Naive B cell (primary cell): ENCODE data around the gene HEBP1. TPM values are rescaled to one million over a fixed set of nuclear protein-coding genes. Genes with fewer than 3 reads are reported as not detected.
A peak's percentile ranks its signal among the peaks of the same experiment; 100 is the strongest.

Experiments used
- ATAC-seq, 2 donors: fragments of 150-1000 bp; cut with Tn5 transposase; 2 replicates each; pipeline ENCODE4 v1.10.0; 2021; ENCODE audit warnings: low read depth in 2 of 2, mild to moderate bottlenecking in 2 of 2, moderate library complexity in 2 of 2
- DNase-seq: peaks from one replicate; pipeline ENCODE4 v3.0.0; 2022
- H3K27ac Mint-ChIP-seq, 6 donors: one replicate each; pipeline ENCODE4 v1.8.0; 2020 to 2022; ENCODE audit warnings: mild to moderate bottlenecking in 6 of 6, mixed read lengths in 6 of 6, moderate library complexity in 5 of 6, inconsistent platforms in 2 of 6
- H3K27me3 Mint-ChIP-seq, 3 donors: one replicate each; pipeline ENCODE4 v1.8.0; 2021 to 2022; ENCODE audit warnings: mixed read lengths in 3 of 3, mild to moderate bottlenecking in 1 of 3
- H3K36me3 Mint-ChIP-seq, 2 donors: one replicate each; pipeline ENCODE4 v1.8.0; 2020 to 2022; ENCODE audit warnings: mixed read lengths in 2 of 2, inconsistent platforms in 1 of 2, mild to moderate bottlenecking in 1 of 2
- H3K4me1 Mint-ChIP-seq, 3 donors: one replicate each; pipeline ENCODE4 v1.8.0; 2020 to 2022; ENCODE audit warnings: mixed read lengths in 3 of 3, inconsistent platforms in 1 of 3, mild to moderate bottlenecking in 1 of 3, moderate library complexity in 1 of 3
- H3K4me3 Mint-ChIP-seq, 8 donors: one replicate each; pipeline ENCODE4 v1.8.0; 2020 to 2022; ENCODE audit warnings: mild to moderate bottlenecking in 8 of 8, mixed read lengths in 8 of 8, moderate library complexity in 8 of 8, inconsistent platforms in 2 of 8
- H3K9me3 Mint-ChIP-seq, 7 donors: one replicate each; pipeline ENCODE4 v1.8.0; 2020 to 2022; ENCODE audit warnings: mixed read lengths in 7 of 7, mild to moderate bottlenecking in 5 of 7, inconsistent platforms in 2 of 7, moderate library complexity in 1 of 7
- polyA plus RNA-seq, 6 donors: library from polyadenylated mRNA; unstranded; fragments of 300-500 nt; fragmentation: Illumina TruSeq; gene quantifications; one replicate each; pipeline ENCODE4 v1.2.3, GENCODE V29; 2021; ENCODE audit warnings: low read depth in 6 of 6

Gene HEBP1
- polyA plus RNA-seq, 6 donors from 2014 or later = 20.2 to 37.3 (median 23.4) TPM

GRCh38 chr12:13033476-13033875, 33.4 kb upstream of the HEBP1 start:
- Mint-ChIP-seq H3K4me3 (no peak overlapping the region), H3K4me1 (no peaks in the 10 kb centered on the region), H3K27me3 (no peaks in the 10 kb centered on the region), H3K36me3 (no peaks in the 10 kb centered on the region), H3K9me3 (no peaks in the 10 kb centered on the region), H3K27ac (no peak overlapping the region)
- DNase-seq (no peak), ATAC-seq (no peak)

- Mint-ChIP-seq H3K36me3 (no peaks in the 10 kb centered on the region), H3K4me1 (no peaks in the 10 kb centered on the region), H3K4me3 (no peak overlapping the region), H3K9me3 (no peaks in the 10 kb centered on the region), H3K27me3 (no peaks in the 10 kb centered on the region), H3K27ac (no peak overlapping the region)
- no peak for ATAC-seq
- DNase-seq = no peak
Observed at GRCh38 chr12:13032164-13032563, 32.1 kb upstream of the HEBP1 start.

- Mint-ChIP-seq H3K27me3 (peaks cover 0 to 6% (median 0%) of the 10 kb centered on the region in 3 donors), H3K36me3 (no peaks in the 10 kb centered on the region), H3K4me3 (no peak overlapping the region), H3K27ac (no peak overlapping the region), H3K9me3 (no peaks in the 10 kb centered on the region), H3K4me1 (no peaks in the 10 kb centered on the region)
- ATAC-seq (no peak), DNase-seq (no peak)
Observed at GRCh38 chr12:13030541-13031291, 30.7 kb upstream of the HEBP1 start.

- no peaks in the 10 kb centered on the region for H3K9me3 Mint-ChIP-seq
- DNase-seq = no peak
- peaks cover 0 to 11% (median 0%) of the 10 kb centered on the region in 3 donors for H3K27me3 Mint-ChIP-seq
- no peaks in the 10 kb centered on the region for H3K36me3 Mint-ChIP-seq
- peaks cover 0 to 5% (median 5%) of the 10 kb centered on the region in 3 donors for H3K4me1 Mint-ChIP-seq
- no peak overlapping the region for H3K27ac Mint-ChIP-seq
- no peak for ATAC-seq
- no peak overlapping the region for H3K4me3 Mint-ChIP-seq
Observed at GRCh38 chr12:13028825-13029570, 28.9 kb upstream of the HEBP1 start.

GRCh38 chr12:13027508-13027907, 27.4 kb upstream of the HEBP1 start:
- H3K4me1 Mint-ChIP-seq = peaks cover 0 to 5% (median 5%) of the 10 kb centered on the region in 3 donors
- ATAC-seq (no peak), DNase-seq (no peak)
- H3K36me3 Mint-ChIP-seq = no peaks in the 10 kb centered on the region
- no peak overlapping the region for H3K4me3 Mint-ChIP-seq
- H3K9me3 Mint-ChIP-seq = no peaks in the 10 kb centered on the region
- H3K27me3 Mint-ChIP-seq = peaks cover 0 to 11% (median 0%) of the 10 kb centered on the region in 3 donors
- H3K27ac Mint-ChIP-seq = peak overlapping the region in 1 of 6 donors; percentile 52

- Mint-ChIP-seq H3K36me3 (no peaks in the 10 kb centered on the region), H3K4me1 (peaks cover 0 to 5% (median 5%) of the 10 kb centered on the region in 3 donors), H3K4me3 (no peak overlapping the region), H3K27ac (no peak overlapping the region), H3K27me3 (peaks cover 0 to 11% (median 0%) of the 10 kb centered on the region in 3 donors), H3K9me3 (no peaks in the 10 kb centered on the region)
- ATAC-seq = no peak
- DNase-seq = no peak
Observed at GRCh38 chr12:13027032-13027431, 27.0 kb upstream of the HEBP1 start.

GRCh38 chr12:13026286-13026685, 26.2 kb upstream of the HEBP1 start:
- no peak for ATAC-seq
- H3K9me3 Mint-ChIP-seq = no peaks in the 10 kb centered on the region
- H3K4me1 Mint-ChIP-seq = peaks cover 0 to 5% (median 5%) of the 10 kb centered on the region in 3 donors
- H3K27me3 Mint-ChIP-seq = peaks cover 0 to 11% (median 0%) of the 10 kb centered on the region in 3 donors
- H3K36me3 Mint-ChIP-seq = no peaks in the 10 kb centered on the region
- H3K4me3 Mint-ChIP-seq = no peak overlapping the region
- no peak overlapping the region for H3K27ac Mint-ChIP-seq
- no peak for DNase-seq

GRCh38 chr12:13024531-13024916, 24.5 kb upstream of the HEBP1 start:
- no peak overlapping the region for H3K27ac Mint-ChIP-seq
- H3K4me1 Mint-ChIP-seq = peaks cover 0 to 5% (median 5%) of the 10 kb centered on the region in 3 donors
- no peak overlapping the region for H3K4me3 Mint-ChIP-seq

GRCh38 chr12:13023811-13024530, 23.9 kb upstream of the HEBP1 start:
- DNase-seq (no peak), ATAC-seq (peak in 1 of 2 donors; percentile 30)
- Mint-ChIP-seq H3K4me3 (no peak overlapping the region), H3K27ac (no peak overlapping the region), H3K27me3 (peaks cover 0 to 11% (median 5%) of the 10 kb centered on the region in 3 donors), H3K9me3 (no peaks in the 10 kb centered on the region), H3K36me3 (no peaks in the 10 kb centered on the region), H3K4me1 (peaks cover 0 to 5% (median 5%) of the 10 kb centered on the region in 3 donors)

More at GRCh38 chr12:13024531-13024916, 24.5 kb upstream of the HEBP1 start:
- no peak for ATAC-seq
- no peak for DNase-seq
- Mint-ChIP-seq H3K27me3 (peaks cover 0 to 11% (median 3%) of the 10 kb centered on the region in 3 donors), H3K9me3 (no peaks in the 10 kb centered on the region), H3K36me3 (no peaks in the 10 kb centered on the region)

GRCh38 chr12:13022851-13023271, 22.8 kb upstream of the HEBP1 start:
- no peaks in the 10 kb centered on the region for H3K36me3 Mint-ChIP-seq

GRCh38 chr12:13011098-13011497, 11.0 kb upstream of the HEBP1 start:
- DNase-seq (no peak), ATAC-seq (no peak)
- Mint-ChIP-seq H3K9me3 (no peaks in the 10 kb centered on the region), H3K4me3 (no peak overlapping the region), H3K4me1 (no peaks in the 10 kb centered on the region), H3K27me3 (peaks cover 0 to 9% (median 6%) of the 10 kb centered on the region in 3 donors), H3K36me3 (no peaks in the 10 kb centered on the region), H3K27ac (no peak overlapping the region)

More at GRCh38 chr12:13022851-13023271, 22.8 kb upstream of the HEBP1 start:
- DNase-seq = no peak
- no peak for ATAC-seq
- Mint-ChIP-seq H3K27ac (no peak overlapping the region), H3K9me3 (no peaks in the 10 kb centered on the region), H3K4me3 (no peak overlapping the region), H3K4me1 (peaks cover 0 to 5% (median 5%) of the 10 kb centered on the region in 3 donors), H3K27me3 (peaks cover 0 to 11% (median 5%) of the 10 kb centered on the region in 3 donors)

- Mint-ChIP-seq H3K9me3 (no peaks in the 10 kb centered on the region), H3K27me3 (no peaks in the 10 kb centered on the region), H3K4me1 (no peaks in the 10 kb centered on the region), H3K4me3 (no peak overlapping the region), H3K27ac (no peak overlapping the region), H3K36me3 (no peaks in the 10 kb centered on the region)
- ATAC-seq = no peak
- DNase-seq = no peak
Observed at GRCh38 chr12:13008741-13009380, 8.8 kb upstream of the HEBP1 start.
